ENCODE results near the gene AZGP1.
"Not testable (repeated sequence)": the region's sequence is repeated elsewhere in the genome, so short reads cannot be mapped to it uniquely, and the experiment has no call there.

Gene AZGP1

DNA sequence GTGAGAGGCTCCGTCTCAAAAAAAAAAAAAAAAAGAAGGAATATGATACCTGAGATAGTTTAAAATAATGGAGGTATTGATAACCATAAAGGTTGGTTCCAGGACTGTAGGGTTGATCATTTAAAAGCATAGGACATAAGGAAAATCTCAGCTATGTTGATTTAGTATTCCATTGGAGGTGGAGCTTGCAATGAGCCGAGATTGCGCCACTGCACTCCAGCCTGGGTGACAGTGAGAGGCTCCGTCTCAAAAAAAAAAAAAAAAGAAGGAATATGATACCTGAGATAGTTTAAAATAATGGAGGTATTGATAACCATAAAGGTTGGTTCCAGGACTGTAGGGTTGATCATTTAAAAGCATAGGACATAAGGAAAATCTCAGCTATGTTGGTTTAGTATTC is 23.2 kb downstream of the AZGP1 start:
- not testable (repeated sequence) for DNase-seq (ENCODE audit: low read depth in 2 of 2)

DNA sequence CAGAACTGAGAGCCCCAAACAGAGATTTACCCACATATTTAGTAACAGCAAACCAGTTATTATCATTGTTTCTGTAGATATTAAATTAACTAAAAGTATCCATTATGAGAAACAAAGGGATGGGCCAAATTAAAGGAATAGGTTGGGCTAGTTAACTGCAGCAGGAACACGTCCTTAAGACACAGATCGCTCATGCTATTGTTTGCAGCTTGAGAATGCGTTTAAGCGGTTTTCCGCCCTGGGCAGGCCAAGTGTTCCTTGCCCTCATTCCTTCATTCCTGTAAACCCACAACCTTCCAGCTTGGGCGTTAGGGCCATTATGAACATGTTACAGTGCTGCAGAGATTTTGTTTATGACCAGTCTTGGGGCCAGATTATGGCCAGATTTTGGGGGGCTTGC is 25.0 kb downstream of the AZGP1 start:
- not testable (repeated sequence) for DNase-seq (ENCODE audit: low read depth in 2 of 2)

DNA sequence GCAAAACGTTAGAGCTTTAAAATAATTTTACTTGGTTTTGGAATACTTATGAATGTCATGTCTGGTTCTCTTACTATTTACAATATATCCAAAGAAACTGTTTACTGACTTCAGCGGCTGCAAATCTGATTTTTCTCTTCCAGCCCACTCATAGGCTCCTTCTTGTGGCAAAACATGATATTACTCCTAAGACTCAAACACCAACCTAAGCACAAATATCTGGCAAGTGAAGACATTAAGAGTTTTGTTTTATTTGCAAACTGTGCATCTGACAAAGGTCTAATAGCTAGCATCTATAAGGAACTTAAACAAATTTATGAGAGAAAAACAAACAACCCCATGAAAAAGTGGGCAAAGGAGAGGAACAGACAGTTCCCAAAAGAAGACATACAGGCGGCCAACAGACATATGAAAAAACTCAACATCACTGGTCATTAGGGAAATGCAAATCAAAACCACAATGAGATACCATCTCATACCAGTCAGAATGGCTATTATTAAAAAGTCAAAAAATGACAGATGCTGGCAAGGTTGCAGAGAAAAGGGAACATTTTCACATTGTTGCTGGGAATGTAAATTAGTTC is 26.1 kb downstream of the AZGP1 start:
- no peak for DNase-seq (ENCODE audit: low read depth in 2 of 2)

DNA sequence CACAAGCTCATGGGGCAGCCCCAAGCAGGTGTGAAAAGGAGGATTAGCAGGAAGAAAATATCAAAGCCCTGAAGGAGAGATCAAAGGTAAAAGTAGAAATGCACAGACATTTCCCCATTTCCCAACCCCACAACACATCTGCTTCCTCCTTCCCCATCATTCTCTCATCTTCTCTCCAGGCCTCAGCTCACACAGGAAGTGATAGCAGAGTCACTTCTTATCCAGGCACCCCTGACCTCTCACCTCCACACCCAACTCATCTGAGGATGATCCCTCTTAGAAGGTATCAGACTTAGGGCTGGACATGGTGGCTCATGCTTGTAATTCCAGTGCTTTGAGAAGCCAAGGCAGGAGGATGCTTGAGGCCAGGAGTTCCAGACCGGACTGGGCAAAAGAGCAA is 28.2 kb downstream of the AZGP1 start:
- DNase-seq (ENCODE audit: low read depth in 2 of 2), result no peak

DNA sequence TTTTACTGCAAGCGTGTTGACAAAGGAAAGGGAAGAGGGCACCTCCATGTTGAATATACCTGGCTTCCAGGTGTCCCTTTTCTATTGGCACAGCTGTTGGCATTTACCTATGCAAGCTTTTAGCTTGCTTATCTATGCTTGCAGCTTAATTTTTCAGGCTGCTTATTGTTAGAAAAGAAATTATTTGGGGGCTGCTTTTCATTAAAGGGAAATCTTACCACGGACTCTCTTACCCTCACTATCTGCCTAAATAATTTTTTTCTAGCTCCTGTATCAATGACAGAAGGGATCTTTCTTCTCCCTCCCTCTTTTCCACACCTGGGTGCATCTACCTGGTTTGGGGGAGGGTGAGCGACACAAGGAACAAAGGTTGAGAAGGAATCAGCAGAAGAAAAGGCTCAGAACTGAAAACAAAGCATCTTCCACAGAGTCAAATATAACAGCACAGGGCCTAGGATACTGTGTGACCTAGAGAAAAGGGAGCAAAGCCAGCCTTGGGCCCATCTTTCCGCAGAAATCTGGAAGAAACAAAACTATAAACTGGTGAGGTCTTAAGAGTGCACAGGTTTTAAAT is 31.2 kb downstream of the AZGP1 start:
- DNase-seq (ENCODE audit: low read depth in 2 of 2), result no peak

DNA sequence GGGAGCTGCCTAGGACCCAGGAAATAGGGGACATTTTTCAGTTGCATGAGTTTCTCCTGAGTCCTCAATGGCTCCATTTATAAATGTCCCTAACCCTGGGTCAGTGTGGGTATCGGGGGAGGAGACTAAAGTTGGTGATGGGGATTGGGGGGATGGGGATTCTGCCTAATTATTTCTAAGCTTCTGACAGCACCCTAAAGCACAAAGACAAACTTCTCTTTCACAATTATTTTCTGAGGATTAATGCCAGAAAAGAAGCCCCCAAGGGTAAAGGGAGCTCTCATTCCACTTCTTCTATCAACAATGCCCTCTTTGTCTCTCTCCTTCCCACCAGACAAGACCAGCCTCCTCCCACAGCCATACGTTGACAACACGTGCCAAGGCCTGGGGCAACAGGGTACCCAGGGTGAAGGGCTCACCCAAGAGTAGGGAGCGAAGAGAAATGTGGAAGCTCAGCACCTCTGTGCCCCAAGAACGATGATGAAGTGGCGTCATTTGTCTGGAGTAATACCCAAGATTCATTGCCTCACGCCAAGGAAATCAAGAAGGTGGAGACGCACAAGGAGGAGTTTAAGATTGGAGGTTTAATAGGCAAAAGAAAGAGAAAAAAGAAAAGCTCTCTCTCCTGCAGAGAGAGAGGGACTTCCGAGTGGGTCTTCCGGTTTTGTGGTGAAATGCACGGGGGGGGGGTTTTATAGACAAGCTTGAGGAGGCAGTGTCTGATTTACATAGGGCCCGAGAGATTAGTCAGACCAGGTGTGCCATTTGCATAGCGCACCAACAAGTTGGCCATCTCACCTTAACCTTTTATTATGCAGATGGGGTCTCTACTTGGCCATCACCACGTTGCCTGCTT is 32.0 kb downstream of the AZGP1 start:
- DNase-seq (ENCODE audit: low read depth in 2 of 2), result no peak

DNA sequence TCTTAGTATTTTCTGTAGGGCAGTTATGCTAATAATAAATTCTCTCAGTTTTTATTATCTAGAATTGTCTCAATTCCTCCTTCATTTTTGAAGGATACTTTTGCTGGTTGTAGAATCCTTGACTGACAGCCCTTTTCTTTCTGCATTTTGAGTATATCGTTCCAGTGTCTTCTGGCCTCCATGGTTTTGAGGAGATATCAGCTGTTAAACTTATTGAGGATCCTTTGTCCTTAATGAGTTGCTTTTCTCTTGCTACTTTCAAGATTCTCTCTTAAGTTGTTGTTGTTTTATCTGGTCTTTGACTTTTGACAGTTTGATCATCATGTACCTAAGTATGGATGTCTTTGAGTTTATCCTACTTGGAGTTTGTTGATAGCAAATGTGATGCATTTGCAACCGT is 37.5 kb downstream of the AZGP1 start:
- no peak for DNase-seq (ENCODE audit: low read depth in 2 of 2)

DNA sequence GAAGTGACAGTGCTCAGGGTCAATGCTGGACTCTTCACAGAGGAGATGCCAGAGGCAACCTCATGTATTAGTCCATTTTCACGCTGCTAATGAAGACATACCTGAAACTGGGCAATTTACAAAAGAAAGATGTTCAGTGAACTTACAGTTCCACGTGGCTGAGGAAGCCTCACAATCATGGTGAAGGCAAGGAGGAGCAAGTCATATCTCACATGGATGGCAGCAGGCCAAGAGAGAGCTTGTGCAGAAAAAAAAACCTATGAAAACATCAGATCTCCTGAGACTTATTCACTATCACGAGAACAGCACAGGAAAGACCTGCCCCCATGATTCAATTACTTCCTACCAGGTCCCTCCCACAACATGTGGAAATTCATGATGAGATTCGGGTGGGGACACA is 40.8 kb downstream of the AZGP1 start:
- DNase-seq (ENCODE audit: low read depth in 2 of 2), result not testable (repeated sequence)

DNA sequence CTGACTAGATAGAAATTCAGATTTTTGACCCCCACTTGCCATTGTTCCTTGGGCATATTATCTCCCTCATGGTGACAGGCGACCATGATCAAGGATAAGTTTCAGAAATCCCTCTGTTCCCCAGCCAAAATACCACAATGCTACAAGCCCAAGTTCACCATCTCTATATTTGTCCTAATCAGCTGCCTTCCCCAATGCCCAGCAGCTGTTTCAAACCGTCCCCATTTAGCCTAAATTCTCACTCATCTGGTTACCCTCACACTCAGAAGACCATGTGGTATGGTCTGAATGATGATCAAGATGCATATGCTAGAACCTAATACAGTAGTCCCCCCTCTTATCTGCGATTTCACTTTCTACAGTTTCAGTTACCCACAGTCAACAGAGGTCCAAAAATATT is 45.5 kb downstream of the AZGP1 start:
- DNase-seq (ENCODE audit: low read depth in 2 of 2), result no peak

DNA sequence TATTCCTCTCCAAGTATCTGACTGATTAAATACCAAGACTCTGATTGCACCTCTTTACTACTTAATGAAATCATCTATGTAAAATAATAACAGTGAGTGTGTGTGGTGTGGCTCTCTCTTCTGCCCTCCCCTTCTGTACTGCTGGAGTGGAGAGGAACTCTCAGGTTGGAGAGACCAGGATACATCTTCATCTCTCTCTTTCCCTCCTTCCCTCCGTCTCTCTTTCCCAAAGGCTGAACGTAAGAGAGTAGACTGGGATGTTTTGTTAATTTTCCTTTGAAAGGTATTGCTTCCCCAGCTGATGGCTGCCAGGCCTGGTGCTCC is 46.1 kb downstream of the AZGP1 start:
- no peak for DNase-seq (ENCODE audit: low read depth in 2 of 2)

DNA sequence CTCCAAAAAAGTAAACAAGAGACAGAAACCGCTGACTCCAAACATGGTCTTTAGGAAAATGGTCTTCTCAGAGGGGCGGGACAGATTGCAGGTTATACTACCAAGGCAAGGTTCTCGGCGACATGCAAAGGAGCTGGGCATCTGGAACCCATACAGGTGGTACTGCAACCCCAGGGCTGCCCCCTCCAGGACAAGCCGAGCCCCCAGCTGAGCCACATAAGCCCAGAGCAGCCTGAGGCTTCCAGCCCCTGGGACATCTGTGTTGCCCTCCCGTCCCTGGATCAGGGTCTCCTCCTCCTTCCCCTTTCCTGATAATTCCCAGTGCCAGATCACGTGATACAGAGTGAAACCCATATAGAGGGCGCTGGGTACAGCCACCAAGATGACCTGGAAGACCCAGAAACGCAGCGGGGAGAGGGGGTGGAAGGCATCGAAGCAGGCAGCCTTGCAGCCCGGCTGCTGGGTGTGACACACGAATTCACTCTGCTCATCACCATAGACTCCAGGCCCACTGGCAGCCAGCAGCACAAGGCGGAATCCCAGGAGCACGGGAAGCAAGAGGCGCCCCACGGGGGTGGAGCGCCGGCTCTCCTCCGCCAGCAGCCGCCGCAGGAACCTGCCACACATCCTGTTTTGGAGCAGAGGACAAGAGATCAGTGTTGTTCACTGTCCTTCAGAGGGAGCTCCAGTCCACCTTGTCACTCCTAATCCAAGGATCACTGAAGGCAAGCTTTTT is 46.7 kb downstream of the AZGP1 start, which contains the start of gene GJC3:
Gene GJC3, minus strand, starts transcription at position 627 of the 736 bp plus-strand sequence. Its CDS starts 0 bp downstream, at position 627.
- DNase-seq (ENCODE audit: low read depth in 2 of 2), result peak in 1 of 2 experiments; percentile 24

DNA sequence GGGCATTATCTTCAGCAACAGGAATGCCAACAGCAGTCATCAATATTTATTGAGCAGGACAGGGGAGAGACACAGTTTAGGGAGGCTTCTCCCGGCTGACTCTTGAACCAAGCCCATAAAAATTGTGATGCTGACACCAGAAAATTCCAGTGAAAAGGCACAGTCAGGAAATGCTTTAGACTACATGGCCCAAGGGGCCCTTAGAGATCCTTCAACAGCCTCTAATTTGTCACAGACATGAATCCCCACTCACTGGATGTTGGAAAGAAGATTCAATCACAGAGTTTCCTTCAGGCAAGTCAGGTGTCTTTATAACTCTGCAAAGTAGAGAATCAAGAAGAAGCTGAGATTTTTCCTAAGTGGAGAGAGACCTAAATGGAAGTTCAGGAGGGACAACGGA is 47.6 kb downstream of the AZGP1 start:
- no peak for DNase-seq (ENCODE audit: low read depth in 2 of 2)

DNA sequence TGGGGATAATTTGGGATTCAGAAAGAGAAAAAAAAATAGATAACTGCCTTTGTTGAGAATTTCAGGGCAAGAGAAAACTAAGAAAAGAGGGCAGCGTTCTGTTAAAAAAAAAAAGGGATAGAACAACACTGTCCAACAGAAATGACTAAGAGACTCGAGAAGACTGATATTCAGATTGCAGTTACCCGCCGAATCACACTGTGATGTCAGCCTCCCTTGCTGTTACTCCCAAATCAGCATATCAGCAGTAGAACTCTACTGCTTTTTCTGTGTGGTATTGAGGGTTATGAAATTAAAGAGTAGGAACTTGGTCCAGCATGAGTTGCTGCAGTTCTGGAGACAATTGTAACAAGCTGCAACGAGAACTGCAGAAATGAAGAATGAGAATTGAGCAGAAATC is 48.3 kb downstream of the AZGP1 start:
- no peak for DNase-seq (ENCODE audit: low read depth in 2 of 2)

DNA sequence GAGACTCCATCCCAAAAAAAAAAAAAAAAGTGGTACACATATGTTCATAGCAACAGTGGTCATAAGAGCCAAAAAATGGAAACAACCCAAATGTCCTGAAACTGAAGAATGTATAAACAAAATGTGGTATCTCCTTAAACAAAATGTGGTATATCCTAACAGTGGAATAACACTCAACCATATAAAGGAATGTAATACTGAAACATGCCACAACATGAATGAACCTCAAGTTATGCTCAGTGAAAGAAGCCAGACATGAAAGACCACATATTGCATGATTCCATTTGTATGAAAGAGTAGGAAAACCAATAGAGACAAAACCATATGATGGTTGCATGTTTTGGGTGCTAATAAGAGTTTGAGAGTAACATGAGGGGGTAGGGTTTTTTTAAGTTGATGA is 49.5 kb downstream of the AZGP1 start:
- DNase-seq (ENCODE audit: low read depth in 2 of 2), result no peak

DNA sequence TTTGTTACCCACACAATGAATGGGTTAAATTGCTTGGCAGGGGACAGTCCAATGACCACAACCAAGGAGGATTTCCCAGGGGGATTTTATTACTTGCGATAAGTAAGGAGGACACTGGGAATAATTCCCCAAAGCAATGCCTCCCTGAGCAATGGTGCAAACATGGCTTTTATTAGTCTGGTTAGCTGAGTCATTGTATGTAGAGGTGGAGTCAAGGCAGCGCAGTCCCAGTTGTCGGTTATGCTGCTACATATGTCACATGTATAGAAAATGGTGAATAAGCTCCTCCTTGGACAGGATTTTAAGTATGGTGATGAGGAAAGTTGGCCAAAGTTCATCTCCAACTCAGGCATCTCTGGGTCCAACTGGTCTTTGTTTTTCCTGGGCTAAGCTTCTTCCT is 52.6 kb downstream of the AZGP1 start:
- DNase-seq (ENCODE audit: low read depth in 2 of 2), result no peak

DNA sequence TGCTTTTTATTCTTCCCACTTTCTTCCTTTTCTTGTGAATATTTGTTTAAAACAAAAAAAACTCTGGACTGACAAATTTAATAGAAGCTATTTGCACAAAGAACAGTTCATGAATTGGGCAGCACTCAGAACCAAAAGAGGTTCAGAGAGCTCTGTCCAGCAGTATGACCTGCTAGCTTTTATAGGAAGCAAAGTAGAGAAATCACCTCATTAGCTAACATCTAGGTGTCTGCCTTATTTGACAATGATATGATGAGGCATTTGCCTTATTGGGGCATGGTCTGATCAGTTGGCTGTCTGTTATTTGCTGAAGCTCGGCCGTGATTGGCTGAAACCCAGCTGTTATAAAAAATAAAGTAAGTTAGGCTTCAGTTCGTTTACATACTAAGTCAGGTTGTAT is 55.7 kb downstream of the AZGP1 start:
- DNase-seq (ENCODE audit: low read depth in 2 of 2), result no peak

DNA sequence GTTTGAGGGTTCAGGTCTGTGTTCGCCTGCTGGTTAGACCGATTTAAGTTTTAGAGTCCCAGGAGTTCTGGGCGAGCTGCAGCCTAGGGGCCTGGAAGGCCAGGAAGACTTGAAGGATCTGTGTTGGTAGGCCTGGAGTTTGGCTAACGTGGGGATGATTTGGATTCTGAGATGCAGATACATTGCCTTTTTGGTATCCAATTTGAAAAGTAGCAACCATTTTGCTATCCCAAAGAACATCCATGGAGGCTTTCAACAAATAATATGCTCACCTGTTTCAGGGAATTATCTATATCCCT is 56.1 kb downstream of the AZGP1 start:
- no peak for DNase-seq (ENCODE audit: low read depth in 2 of 2)

DNA sequence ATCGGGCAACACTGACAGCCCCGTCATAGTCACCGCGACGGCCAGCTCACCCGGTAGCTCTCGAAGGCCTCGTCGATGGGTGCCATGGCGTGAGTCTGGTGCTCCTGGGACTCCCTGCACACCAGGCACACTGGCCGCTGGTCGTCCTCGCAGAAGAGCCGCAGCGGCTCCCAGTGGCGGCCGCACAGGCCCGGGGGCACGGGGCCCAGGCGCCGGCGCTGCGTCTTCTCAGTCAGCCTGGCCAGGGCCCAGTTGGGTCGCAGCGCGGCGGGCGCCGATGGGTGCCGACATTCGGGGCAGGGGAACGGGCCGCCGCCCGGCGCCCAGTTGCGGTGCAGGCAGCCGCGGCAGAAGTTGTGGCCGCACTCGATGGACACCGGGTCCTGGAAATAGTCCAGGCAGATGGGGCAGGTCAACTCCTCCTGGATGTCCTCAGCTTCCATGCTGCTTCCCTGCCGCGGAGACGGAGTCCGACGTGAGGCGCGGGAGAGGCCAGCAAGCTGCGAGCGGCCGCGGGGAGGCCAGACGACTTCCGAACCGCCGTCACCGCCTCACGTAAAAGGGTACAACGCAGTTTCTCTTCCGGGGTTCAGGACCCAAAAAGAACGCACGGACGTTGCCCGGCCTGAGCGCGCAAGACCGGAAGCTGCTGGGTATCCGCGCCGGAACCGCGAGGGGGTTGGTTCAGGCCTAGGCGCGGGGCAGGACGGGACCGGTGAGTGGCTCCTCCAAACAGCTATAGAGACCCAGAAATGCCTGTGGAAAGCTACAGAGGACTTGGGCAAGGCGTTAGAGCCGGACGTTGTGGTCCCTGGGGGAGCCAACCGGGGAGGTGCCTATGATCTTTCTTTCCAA is 56.6 kb downstream of the AZGP1 start, which contains the start of gene TRIM4:
Gene TRIM4, minus strand, starts transcription at position 572 of the 855 bp plus-strand sequence. Its CDS starts 129 bp downstream, at position 443.
- peak; percentile 87 to 91 for DNase-seq (ENCODE audit: low read depth in 2 of 2)
